Fibroblast of villous mesenchyme (primary cell): ENCODE data around the gene GMDS. TPM values are rescaled to one million over a fixed set of nuclear protein-coding genes. Genes with fewer than 3 reads are reported as not detected.

Experiments
- DNase-seq: peaks from one replicate; pipeline ENCODE4 v3.0.0-alpha.2; 2010; ENCODE audit warnings: low read depth
- H3K4me3 ChIP-seq: 2 replicates; pipeline ENCODE4 v1.5.1; 2011; ENCODE audit warnings: low read depth, mild to moderate bottlenecking, low read length
- total RNA-seq: library from RNA; depleted of rRNA; stranded (reverse); fragments of >200 nt; gene quantifications from 2 replicates; pipeline ENCODE4 v1.2.3, GENCODE V29; 2012
- TF ChIP-seq, protein P1 (sequence below): IDR thresholded peaks from 2 replicates; pipeline ENCODE4 v1.5.1; 2012; ENCODE audit warnings: low read depth, mild to moderate bottlenecking, low read length; ENCODE audit not compliant: insufficient read depth

The GMDS gene
- total RNA-seq, 1 donor, result 6.5 TPM

DNA sequence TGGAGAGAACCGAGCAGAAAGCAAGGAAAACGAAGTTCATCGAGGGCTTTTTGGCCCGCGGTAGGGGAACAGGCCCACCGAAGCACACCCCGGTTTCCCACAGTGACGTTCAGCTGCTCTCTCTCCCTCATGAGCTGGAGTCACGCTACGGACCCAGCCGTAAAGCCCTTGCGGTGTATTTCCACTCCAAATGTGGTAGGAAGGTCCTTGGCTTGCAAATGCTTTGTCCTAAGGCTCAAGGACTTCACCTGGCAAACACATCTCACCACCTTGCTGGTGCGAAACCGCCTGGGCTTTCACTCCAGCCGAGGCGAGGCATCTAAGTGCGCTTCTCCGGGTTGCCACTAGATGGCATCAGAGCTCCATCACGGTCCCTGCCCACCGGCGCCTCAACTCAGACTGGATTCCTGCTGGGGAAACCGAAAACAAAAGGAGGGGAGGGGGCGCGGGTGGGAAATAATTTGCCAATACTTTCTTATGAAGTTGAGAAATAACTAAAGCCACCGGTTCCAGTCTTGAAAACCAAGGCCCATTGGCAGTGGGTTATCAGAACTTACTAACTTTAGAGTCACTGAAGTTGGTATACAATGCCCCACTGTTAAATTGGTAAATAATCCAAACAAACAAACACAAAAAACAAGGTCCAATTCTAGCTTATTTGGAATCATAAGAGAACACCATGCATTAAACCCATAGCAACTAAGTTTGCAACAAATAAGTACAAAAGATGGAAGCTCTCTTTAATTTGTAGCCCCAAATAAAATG, 649.1 kb downstream of the GMDS start:
- peak; percentile 52 for DNase-seq
- TF ChIP-seq, protein P1, sequence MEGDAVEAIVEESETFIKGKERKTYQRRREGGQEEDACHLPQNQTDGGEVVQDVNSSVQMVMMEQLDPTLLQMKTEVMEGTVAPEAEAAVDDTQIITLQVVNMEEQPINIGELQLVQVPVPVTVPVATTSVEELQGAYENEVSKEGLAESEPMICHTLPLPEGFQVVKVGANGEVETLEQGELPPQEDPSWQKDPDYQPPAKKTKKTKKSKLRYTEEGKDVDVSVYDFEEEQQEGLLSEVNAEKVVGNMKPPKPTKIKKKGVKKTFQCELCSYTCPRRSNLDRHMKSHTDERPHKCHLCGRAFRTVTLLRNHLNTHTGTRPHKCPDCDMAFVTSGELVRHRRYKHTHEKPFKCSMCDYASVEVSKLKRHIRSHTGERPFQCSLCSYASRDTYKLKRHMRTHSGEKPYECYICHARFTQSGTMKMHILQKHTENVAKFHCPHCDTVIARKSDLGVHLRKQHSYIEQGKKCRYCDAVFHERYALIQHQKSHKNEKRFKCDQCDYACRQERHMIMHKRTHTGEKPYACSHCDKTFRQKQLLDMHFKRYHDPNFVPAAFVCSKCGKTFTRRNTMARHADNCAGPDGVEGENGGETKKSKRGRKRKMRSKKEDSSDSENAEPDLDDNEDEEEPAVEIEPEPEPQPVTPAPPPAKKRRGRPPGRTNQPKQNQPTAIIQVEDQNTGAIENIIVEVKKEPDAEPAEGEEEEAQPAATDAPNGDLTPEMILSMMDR, result peak; percentile 94
- H3K4me3 ChIP-seq, result no peak overlapping the region

GRCh38 chr6:1595271-1596087, 649.9 kb downstream of the GMDS start:
- no peak for DNase-seq
- H3K4me3 ChIP-seq, result no peak overlapping the region
- TF ChIP-seq, protein P1, result no peak

DNA sequence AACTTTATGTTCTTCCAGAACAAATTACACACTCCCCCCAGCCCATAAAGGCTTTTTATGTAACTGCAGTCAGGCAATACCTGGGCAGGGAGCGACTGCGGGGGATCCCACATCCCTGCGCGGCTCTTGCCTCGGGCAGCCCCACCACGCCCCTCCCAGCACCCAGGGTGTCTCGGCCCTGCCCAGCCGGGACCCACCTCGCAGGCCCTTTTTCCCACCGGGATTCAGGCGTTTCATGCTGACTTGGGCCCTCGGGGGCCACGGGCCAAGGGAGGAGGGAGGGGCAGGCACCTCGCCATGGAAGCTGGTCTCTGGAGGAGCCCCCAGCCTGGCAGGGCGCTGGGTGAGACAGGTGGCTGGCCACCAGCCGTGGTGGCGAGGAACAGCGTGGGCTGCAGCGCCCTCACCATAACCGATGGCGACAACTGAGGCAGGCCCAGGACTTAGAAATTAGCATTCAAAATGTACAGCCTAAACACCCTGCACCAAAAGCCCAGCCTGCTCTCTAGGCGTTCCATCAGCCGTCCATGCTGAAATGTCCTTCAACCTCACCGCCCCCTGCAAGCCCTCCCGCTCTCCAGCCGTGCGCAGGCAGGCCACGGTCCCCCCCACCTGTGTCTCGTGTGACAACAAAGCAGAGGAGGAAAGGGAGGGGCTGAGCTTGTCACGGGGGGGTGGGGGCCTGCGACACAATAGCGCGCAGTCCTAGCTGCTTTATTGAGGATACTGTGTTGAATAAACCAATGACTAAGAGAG, 650.8 kb downstream of the GMDS start:
- DNase-seq, result no peak
- TF ChIP-seq, protein P1, result no peak
- no peak overlapping the region for H3K4me3 ChIP-seq

DNA sequence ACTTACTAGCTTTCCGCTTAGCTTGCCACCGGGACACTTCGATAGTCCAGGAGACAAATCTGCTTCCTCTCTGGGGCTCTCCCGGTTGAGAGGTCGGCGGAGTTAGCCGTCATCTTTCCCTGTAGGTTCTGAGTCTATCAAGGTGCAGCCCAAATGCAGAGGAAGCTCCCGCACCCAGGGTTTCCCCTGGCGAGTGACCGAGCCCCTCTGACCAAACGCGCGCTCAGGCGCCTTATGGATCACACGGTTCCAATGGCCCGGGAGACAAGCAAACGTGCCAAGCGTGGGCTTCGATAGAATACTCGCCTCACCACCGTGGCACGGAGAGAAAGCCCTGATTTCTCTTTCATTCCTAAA, 651.5 kb downstream of the GMDS start:
- no peak for DNase-seq
- no peak overlapping the region for H3K4me3 ChIP-seq
- TF ChIP-seq, protein P1, result no peak

GRCh38 chr6:1593286-1593957, 652.0 kb downstream of the GMDS start:
- no peak for DNase-seq
- no peak overlapping the region for H3K4me3 ChIP-seq
- TF ChIP-seq, protein P1, result no peak

GRCh38 chr6:1592852-1593251, 652.6 kb downstream of the GMDS start:
- TF ChIP-seq, protein P1, result no peak
- H3K4me3 ChIP-seq, result no peak overlapping the region

More at GRCh38 chr6:1592852-1593251, 652.6 kb downstream of the GMDS start:
- no peak for DNase-seq
